ENCODE data around the gene TTR.

DNA sequence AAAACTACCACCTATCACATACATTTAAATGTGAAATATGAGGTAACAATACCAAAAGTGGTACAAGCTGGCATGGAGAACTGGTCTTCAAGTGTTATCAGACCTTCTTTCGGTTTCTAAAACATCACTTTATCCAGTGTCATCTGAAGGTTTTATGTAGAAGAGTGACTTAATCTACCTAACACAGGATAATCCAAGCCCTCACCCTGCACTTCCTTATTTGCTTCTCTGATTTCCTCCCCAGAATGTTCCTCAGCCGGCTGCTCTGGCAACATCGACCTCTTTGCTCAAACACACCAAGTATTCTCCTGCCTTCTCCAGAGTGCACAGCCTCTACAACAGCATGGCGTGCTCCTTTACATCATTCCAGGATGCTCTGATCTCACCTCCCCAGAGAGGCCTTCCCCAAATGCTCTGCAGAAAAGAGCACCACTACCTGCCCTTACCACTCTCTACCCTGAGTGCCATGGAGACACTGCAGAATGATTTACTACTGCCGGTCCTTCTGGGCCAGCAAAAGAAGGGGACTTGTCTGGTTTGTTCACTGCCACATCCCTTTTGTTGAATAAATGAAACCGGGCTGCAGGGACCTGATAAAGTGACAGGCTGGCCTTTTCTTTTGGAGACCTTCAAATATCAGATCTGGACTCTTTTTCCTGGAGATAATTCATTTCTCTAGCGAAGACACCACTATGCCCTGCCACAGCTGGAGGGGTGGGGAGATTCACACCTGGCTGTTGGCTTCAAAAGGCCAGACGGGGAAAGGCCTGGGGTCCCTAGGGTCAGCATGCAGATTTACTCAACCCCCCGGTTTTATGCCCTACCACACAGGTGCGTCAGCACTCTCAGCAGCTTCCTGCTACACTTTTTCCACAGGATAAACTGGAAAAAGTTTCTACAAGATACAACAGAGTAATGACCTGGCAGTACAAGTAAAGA is 42.0 kb downstream of the TTR start:
- TF ChIP-seq, protein P1, sequence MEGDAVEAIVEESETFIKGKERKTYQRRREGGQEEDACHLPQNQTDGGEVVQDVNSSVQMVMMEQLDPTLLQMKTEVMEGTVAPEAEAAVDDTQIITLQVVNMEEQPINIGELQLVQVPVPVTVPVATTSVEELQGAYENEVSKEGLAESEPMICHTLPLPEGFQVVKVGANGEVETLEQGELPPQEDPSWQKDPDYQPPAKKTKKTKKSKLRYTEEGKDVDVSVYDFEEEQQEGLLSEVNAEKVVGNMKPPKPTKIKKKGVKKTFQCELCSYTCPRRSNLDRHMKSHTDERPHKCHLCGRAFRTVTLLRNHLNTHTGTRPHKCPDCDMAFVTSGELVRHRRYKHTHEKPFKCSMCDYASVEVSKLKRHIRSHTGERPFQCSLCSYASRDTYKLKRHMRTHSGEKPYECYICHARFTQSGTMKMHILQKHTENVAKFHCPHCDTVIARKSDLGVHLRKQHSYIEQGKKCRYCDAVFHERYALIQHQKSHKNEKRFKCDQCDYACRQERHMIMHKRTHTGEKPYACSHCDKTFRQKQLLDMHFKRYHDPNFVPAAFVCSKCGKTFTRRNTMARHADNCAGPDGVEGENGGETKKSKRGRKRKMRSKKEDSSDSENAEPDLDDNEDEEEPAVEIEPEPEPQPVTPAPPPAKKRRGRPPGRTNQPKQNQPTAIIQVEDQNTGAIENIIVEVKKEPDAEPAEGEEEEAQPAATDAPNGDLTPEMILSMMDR (IDR thresholded peaks at IDR 0.05) = no peak
- no peak for TF ChIP-seq POLR2A (IDR thresholded peaks at IDR 0.05; ENCODE audit: low read depth)
